ENCODE measurements around the gene REL. TPM values are rescaled to one million over a fixed set of nuclear protein-coding genes. Genes with fewer than 3 reads are reported as not detected.

Gene REL
- total and polyA plus RNA-seq, 2 of the 13 experiments (the other 11 are each of a cell fraction or from before 2014, with no cell fraction given) = 3.7 to 7.0 TPM

- Histone ChIP-seq H3K27me3 (ENCODE audit: control insufficient read depth in 1 of 2, insufficient read depth in 2 of 2, low read length in 2 of 2) (no peaks in the 10 kb centered on the region), H3K9me3 (ENCODE audit: low read length) (no peaks in the 10 kb centered on the region), H3K4me1 (ENCODE audit: insufficient read depth, low read length) (no peaks in the 10 kb centered on the region), H3K36me3 (replicated peaks in 1 of 2; ENCODE audit: control insufficient read depth in 1 of 2, insufficient read depth in 2 of 2, low read length in 2 of 2) (peaks cover 24 to 77% of the 10 kb centered on the region in 2 experiments), H3K27ac (ENCODE audit: extremely low read length, insufficient read depth, low read length) (no peak overlapping the region), H3K9ac (ENCODE audit: insufficient read depth, low read depth, low read length) (no peak overlapping the region), H2AFZ (ENCODE audit: low read length) (no peak overlapping the region), H4K20me1 (ENCODE audit: insufficient read depth, low read length) (no peaks in the 10 kb centered on the region), H3K4me3 (replicated peaks in 1 of 3; ENCODE audit: insufficient read depth in 1 of 3, low read depth in 2 of 3, low read length in 3 of 3) (no peak overlapping the region), H3K4me2 (ENCODE audit: low read depth, low read length) (no peak overlapping the region), H3K79me2 (ENCODE audit: insufficient read depth, low read length) (no peaks in the 10 kb centered on the region)
- in situ Hi-C loops (cut with HindIII; ENCODE audit: extremely low pct_ligation_motif_present, low pct_unique_long_range_greater_than_20kb) = no loop called here
- no TSS peak for BruUV-seq (replicated peaks)
- DNase-seq (ENCODE audit: low spot score) = no peak
- no peak for TF ChIP-seq GLI4 (CRISPR knock-in tag; IDR thresholded peaks at IDR 0.05; ENCODE audit: borderline replicate concordance)
- no peak for TF ChIP-seq EZH2 (conservative IDR thresholded peaks at IDR 0.05; ENCODE audit: low read depth, low read length)
- TF ChIP-seq KLF6 (CRISPR knock-in tag; IDR thresholded peaks at IDR 0.05) = no peak
- TF ChIP-seq CAMTA2 (CRISPR knock-in tag; IDR thresholded peaks at IDR 0.05; ENCODE audit: borderline replicate concordance) = no peak
- POLR2A ChIA-PET = no interaction called here
- CTCF ChIA-PET (ENCODE audit: low intra/inter-chr PET ratio, low total read pairs) = no interaction called here
- WGBS (ENCODE audit: low lambda C conversion rate) = 97% methylated on average over 7 of the region's 7 CpGs
- intact Hi-C loops (cut with micrococcal nuclease; ENCODE audit: unreplicated experiment) = no loop called here
- FAIRE-seq = no peak
- ATAC-seq = no peak
Measured at GRCh38 chr2:60959501-60959900, 78.1 kb downstream of the REL start.

- H3K4me1 ChIP-seq (ENCODE audit: insufficient read depth, low read length) = no peaks in the 10 kb centered on the region
- FAIRE-seq (no peak), ATAC-seq (no peak), DNase-seq (ENCODE audit: low spot score) (no peak)
- intact Hi-C loops (cut with micrococcal nuclease; ENCODE audit: unreplicated experiment) = no loop called here
- no peaks in the 10 kb centered on the region for H3K79me2 ChIP-seq (ENCODE audit: insufficient read depth, low read length)
- no peak overlapping the region for H3K4me3 ChIP-seq (replicated peaks in 1 of 3; ENCODE audit: insufficient read depth in 1 of 3, low read depth in 2 of 3, low read length in 3 of 3)
- ChIA-PET CTCF (ENCODE audit: low intra/inter-chr PET ratio, low total read pairs) (no interaction called here), POLR2A (no interaction called here)
- no peaks in the 10 kb centered on the region for H3K27me3 ChIP-seq (ENCODE audit: control insufficient read depth in 1 of 2, insufficient read depth in 2 of 2, low read length in 2 of 2)
- in situ Hi-C loops (cut with HindIII; ENCODE audit: extremely low pct_ligation_motif_present, low pct_unique_long_range_greater_than_20kb) = no loop called here
- no peak overlapping the region for H2AFZ ChIP-seq (ENCODE audit: low read length)
- peaks cover 23 to 79% of the 10 kb centered on the region in 2 experiments for H3K36me3 ChIP-seq (replicated peaks in 1 of 2; ENCODE audit: control insufficient read depth in 1 of 2, insufficient read depth in 2 of 2, low read length in 2 of 2)
- H4K20me1 ChIP-seq (ENCODE audit: insufficient read depth, low read length) = no peaks in the 10 kb centered on the region
- no peak for TF ChIP-seq ZNF207 (IDR thresholded peaks at IDR 0.05; ENCODE audit: borderline replicate concordance)
- no peak for TF ChIP-seq ZFP36L2 (CRISPR knock-in tag; IDR thresholded peaks at IDR 0.05)
- TF ChIP-seq ZNF652 (CRISPR knock-in tag; IDR thresholded peaks at IDR 0.05; ENCODE audit: borderline replicate concordance, low read depth) = no peak
- WGBS (ENCODE audit: low lambda C conversion rate) = 94% methylated on average over 1 of the region's 1 CpG
- H3K9me3 ChIP-seq (ENCODE audit: low read length) = no peaks in the 10 kb centered on the region
- no peak overlapping the region for H3K27ac ChIP-seq (ENCODE audit: extremely low read length, insufficient read depth, low read length)
- H3K4me2 ChIP-seq (ENCODE audit: low read depth, low read length) = no peak overlapping the region
- BruUV-seq (replicated peaks) = no TSS peak
- H3K9ac ChIP-seq (ENCODE audit: insufficient read depth, low read depth, low read length) = no peak overlapping the region
Measured at GRCh38 chr2:60960706-60961105, 79.3 kb downstream of the REL start.
